A549 (cell line): ENCODE measurements around the gene CDC42EP4. TPM values are rescaled to one million over a fixed set of nuclear protein-coding genes. Genes with fewer than 3 reads are reported as not detected.

Source experiments
- ATAC-seq, 2 experiments: fragments of 200-7000 bp in 1 of 2; fragments of >200 bp in 1 of 2; cut with Nextera tagmentation in 1 of 2; cut with Tn5 transposase in 1 of 2; 3 replicates each; pipeline versions ENCODE4 v1.8.0 to v1.9.1; 2018 to 2020; ENCODE audit warnings: mild to moderate bottlenecking in 1 of 2, moderate library complexity in 1 of 2
- CTCF ChIA-PET: fragments of 300-600 bp; sonication (Branson Sonifier 250); formaldehyde crosslinking; extraction: SDS; loops from one replicate; lab custom pipeline; 2021; ENCODE audit warnings: antibody characterized with exemption, inconsistent platforms; lab: Yijun Ruan, JAX
- POLR2A ChIA-PET: fragments of 350-600 bp; formaldehyde crosslinking; extraction: SDS; loops from one replicate; lab custom pipeline; 2021; ENCODE audit warnings: antibody characterized with exemption, inconsistent platforms; lab: Yijun Ruan, JAX
- DNase-seq, 2 experiments: peaks; one replicate each; pipeline versions ENCODE4 v3.0.0 to v3.0.0-alpha.2; 2011 to 2016; ENCODE audit warnings: low read depth in 1 of 2, low spot score in 1 of 2
- FAIRE-seq: peaks from 2 replicates; lab custom pipeline; 2011; peaks lifted over from hg19 to GRCh38; lab: Jason Lieb, UNC
- H3K27ac ChIP-seq, 2 experiments: fragments of >200 bp; sonication (Bioruptor Twin); formaldehyde crosslinking; 3 replicates each; pipeline ENCODE4 v1.5.1; 2016 to 2017
- H3K4me1 ChIP-seq: fragments of >200 bp; sonication (Bioruptor Twin); formaldehyde crosslinking; 3 replicates; pipeline ENCODE4 v1.6.1; 2016
- H3K4me2 ChIP-seq: fragments of >200 bp; sonication (Bioruptor Twin); formaldehyde crosslinking; 3 replicates; pipeline ENCODE4 v1.6.1; 2016
- H3K4me3 ChIP-seq: fragments of >200 bp; sonication (Bioruptor Twin); formaldehyde crosslinking; 3 replicates; pipeline ENCODE4 v1.5.1; 2016
- H3K9me3 ChIP-seq: fragments of >200 bp; sonication (Bioruptor Twin); formaldehyde crosslinking; 3 replicates; pipeline ENCODE4 v1.6.1; 2016
- CBX8 ChIP-seq: fragments of 200-600 bp; sonication (generic); IDR thresholded peaks from 2 replicates; pipeline ENCODE4 v1.6.1; 2016
- FOSB ChIP-seq: fragments of 250-450 bp; sonication (Bioruptor Pico); IDR thresholded peaks from 2 replicates; pipeline ENCODE4 v1.5.0; 2020; ENCODE audit warnings: mild to moderate bottlenecking, moderate library complexity
- FOSL2 ChIP-seq, 2 experiments: fragments of 450-650 bp in 1 of 2; fragments of >200 bp in 1 of 2; sonication (Bioruptor Twin) in 1 of 2; formaldehyde crosslinking; IDR thresholded peaks; 2 replicates each; pipeline versions ENCODE4 v1.5.0 to v1.6.1; 2016 to 2020; ENCODE audit warnings: mild to moderate bottlenecking in 1 of 2, moderate library complexity in 1 of 2
- GATA3 ChIP-seq: IDR thresholded peaks from 2 replicates; pipeline ENCODE4 v1.6.1; 2012; ENCODE audit warnings: borderline replicate concordance
- HOXA7 ChIP-seq: fragments of 250-450 bp; sonication (Bioruptor Pico); IDR thresholded peaks from 2 replicates; pipeline ENCODE4 v1.5.0; 2020; ENCODE audit warnings: mild to moderate bottlenecking, moderate library complexity
- HOXB5 ChIP-seq: fragments of 250-450 bp; sonication (Bioruptor Pico); IDR thresholded peaks from 2 replicates; pipeline ENCODE4 v1.5.0; 2020; ENCODE audit warnings: mild to moderate bottlenecking, moderate library complexity
- JUNB ChIP-seq: fragments of >200 bp; sonication (Bioruptor Twin); formaldehyde crosslinking; IDR thresholded peaks from 2 replicates; pipeline ENCODE4 v1.6.1; 2016
- MYC ChIP-seq: IDR thresholded peaks from 2 replicates; pipeline ENCODE4 v1.6.1; 2012; ENCODE audit warnings: mild to moderate bottlenecking, inconsistent platforms, low read length, improper control_type of control experiment, borderline replicate concordance
- NPAS2 ChIP-seq: fragments of 250-450 bp; sonication (Bioruptor Pico); IDR thresholded peaks from 2 replicates; pipeline ENCODE4 v1.8.0; 2022; ENCODE audit warnings: mild to moderate bottlenecking, moderate library complexity, borderline replicate concordance
- NR3C1 ChIP-seq: fragments of >200 bp; sonication (Bioruptor Twin); formaldehyde crosslinking; IDR thresholded peaks from 3 replicates; pipeline ENCODE4 v1.6.1; 2017
- POLR2AphosphoS2 ChIP-seq: conservative IDR thresholded peaks from 2 replicates; pipeline ENCODE4 v1.6.1; 2012; ENCODE audit warnings: low read length, improper control_type of control experiment, inconsistent platforms
- SMC3 ChIP-seq: fragments of >200 bp; sonication (Bioruptor Twin); formaldehyde crosslinking; IDR thresholded peaks from 3 replicates; pipeline ENCODE4 v1.6.1; 2018; ENCODE audit warnings: inconsistent platforms
- TFCP2L1 ChIP-seq: fragments of 250-450 bp; sonication (Bioruptor Pico); IDR thresholded peaks from 2 replicates; pipeline ENCODE4 v1.5.0; 2021; ENCODE audit warnings: mild to moderate bottlenecking
- ZFP36 ChIP-seq: fragments of 450-650 bp; IDR thresholded peaks from 2 replicates; pipeline ENCODE4 v1.6.1; 2014; ENCODE audit warnings: borderline replicate concordance; ENCODE audit not compliant: partially characterized antibody
- ZSCAN20 ChIP-seq: fragments of 250-450 bp; sonication (Bioruptor Pico); IDR thresholded peaks from 2 replicates; pipeline ENCODE4 v1.8.0; 2022; ENCODE audit warnings: mild to moderate bottlenecking, moderate library complexity
- WGBS: methylation state at CpG from one replicate; pipeline ENCODE4 v1.1.6; 2017; ENCODE audit errors: missing lambda C conversion rate; 5-methylcytosine and 5-hydroxymethylcytosine counted together
- polyA plus RNA-seq, 4 experiments: library from polyadenylated mRNA; depleted of rRNA in 3 of 4; stranded (reverse); fragments of >200 nt; fragmentation: RNase III in 1 of 4; extraction: RNeasy Plus Mini Kit Qiagen cat#74134 plus additional on column Dnase treatment in 1 of 4; gene quantifications; 2 replicates in 3 of 4; 3 replicates in 1 of 4; pipeline ENCODE4 v1.2.3, GENCODE V29; 2011 to 2017
- TF ChIP-seq, protein P1 (sequence below): IDR thresholded peaks from 2 replicates; pipeline ENCODE4 v1.6.1; 2012
- TF ChIP-seq, protein P2 (sequence below): fragments of >200 bp; sonication (Bioruptor Twin); formaldehyde crosslinking; IDR thresholded peaks from 3 replicates; pipeline ENCODE4 v1.6.1; 2016
- TF ChIP-seq, protein P3 (sequence below): fragments of 450-650 bp; IDR thresholded peaks from 2 replicates; pipeline ENCODE4 v1.6.1; 2014; ENCODE audit warnings: antibody characterized with exemption
- TF ChIP-seq, protein P4 (sequence below): fragments of 150-350 bp; IDR thresholded peaks from 2 replicates; pipeline ENCODE4 v1.6.1; 2014; ENCODE audit warnings: low read depth, mild to moderate bottlenecking, low read length
- TF ChIP-seq, protein P5 (sequence below): IDR thresholded peaks from 2 replicates; pipeline ENCODE4 v1.6.1; 2012; ENCODE audit warnings: low read depth, borderline replicate concordance
- TF ChIP-seq, protein P6 (sequence below): fragments of 200-600 bp; sonication (generic); IDR thresholded peaks from 2 replicates; pipeline ENCODE4 v1.6.1; 2016; ENCODE audit warnings: antibody characterized with exemption, mild to moderate bottlenecking, moderate library complexity
- TF ChIP-seq, protein P7 (sequence below): fragments of 250-450 bp; sonication (Bioruptor Pico); IDR thresholded peaks from 2 replicates; pipeline ENCODE4 v1.5.0; 2020; ENCODE audit warnings: low read depth, mild to moderate bottlenecking, moderate library complexity

The CDC42EP4 gene
- polyA plus RNA-seq, 2 of the 4 experiments (the other 2 are of a cell fraction): 33.8 to 65.7 TPM

DNA sequence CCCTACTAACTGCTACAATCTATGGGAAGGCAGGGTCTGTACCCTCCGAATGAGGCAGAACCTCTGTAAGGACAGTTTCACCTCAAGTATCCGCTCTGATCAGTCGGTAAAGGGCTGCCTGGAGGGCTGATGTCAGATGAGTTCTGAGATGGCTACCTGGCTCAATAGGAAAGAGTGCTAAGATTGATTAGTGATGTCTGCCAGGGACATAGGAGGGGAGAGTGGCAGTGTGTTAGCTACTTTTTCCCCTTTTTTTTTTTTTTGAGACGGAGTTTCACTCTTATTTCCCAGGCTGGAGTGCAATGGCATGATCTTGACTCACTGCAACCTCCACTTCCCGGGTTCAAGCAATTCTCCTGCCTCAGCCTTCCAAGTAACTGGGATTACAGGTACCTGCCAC is 39.1 kb upstream of the CDC42EP4 start (continued):
- TF ChIP-seq ZFP36: no peak
- TF ChIP-seq CBX8: no peak
- TF ChIP-seq NPAS2: no peak
- TF ChIP-seq, protein P1, sequence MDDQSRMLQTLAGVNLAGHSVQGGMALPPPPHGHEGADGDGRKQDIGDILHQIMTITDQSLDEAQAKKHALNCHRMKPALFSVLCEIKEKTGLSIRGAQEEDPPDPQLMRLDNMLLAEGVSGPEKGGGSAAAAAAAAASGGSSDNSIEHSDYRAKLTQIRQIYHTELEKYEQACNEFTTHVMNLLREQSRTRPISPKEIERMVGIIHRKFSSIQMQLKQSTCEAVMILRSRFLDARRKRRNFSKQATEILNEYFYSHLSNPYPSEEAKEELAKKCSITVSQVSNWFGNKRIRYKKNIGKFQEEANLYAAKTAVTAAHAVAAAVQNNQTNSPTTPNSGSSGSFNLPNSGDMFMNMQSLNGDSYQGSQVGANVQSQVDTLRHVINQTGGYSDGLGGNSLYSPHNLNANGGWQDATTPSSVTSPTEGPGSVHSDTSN: no peak
- no peak for TF ChIP-seq FOSB (CRISPR knock-in tag)

DNA sequence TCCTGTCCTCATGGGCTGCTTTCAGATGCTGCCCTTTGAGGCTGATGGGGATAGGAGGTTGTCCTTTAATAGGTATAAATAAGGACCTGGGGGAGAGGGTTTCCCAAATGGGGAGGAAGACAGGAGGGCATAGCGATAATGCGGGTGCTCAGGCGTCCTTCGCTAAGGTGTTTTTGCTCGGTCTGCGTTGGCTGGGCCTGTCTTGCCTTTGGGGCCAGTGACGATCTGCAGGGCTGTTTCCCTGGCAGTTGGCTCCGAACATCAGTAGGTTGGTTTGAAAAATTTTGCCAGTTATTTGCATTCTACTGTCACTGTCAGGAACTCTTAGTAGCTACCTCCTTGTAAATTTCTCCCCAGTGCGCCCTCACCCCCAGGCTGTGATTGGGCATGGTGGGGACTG is 37.8 kb upstream of the CDC42EP4 start:
- Histone ChIP-seq H3K27ac (peak overlapping the region in 1 of 2 experiments; percentile 52; a peak in 2 of 6 replicates), H3K4me2 (no peak overlapping the region), H3K9me3 (no peaks in the 10 kb centered on the region), H3K4me3 (no peak overlapping the region), H3K4me1 (no peaks in the 10 kb centered on the region)
- POLR2A ChIA-PET: interaction anchor here (0.9 kb wide), 1 partner anchor 40 kb away, joined by 3 read pairs; no protein-coding TSS in a partner anchor
- WGBS: 89% methylated on average over 9 of the region's 9 CpGs
- TF ChIP-seq, protein P2, sequence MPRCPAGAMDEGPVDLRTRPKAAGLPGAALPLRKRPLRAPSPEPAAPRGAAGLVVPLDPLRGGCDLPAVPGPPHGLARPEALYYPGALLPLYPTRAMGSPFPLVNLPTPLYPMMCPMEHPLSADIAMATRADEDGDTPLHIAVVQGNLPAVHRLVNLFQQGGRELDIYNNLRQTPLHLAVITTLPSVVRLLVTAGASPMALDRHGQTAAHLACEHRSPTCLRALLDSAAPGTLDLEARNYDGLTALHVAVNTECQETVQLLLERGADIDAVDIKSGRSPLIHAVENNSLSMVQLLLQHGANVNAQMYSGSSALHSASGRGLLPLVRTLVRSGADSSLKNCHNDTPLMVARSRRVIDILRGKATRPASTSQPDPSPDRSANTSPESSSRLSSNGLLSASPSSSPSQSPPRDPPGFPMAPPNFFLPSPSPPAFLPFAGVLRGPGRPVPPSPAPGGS: no peak
- TF ChIP-seq CBX8 (no peak), HOXB5 (CRISPR knock-in tag) (no peak), GATA3 (no peak), POLR2AphosphoS2 (no peak), TFCP2L1 (CRISPR knock-in tag) (no peak), JUNB (no peak), MYC (no peak), ZSCAN20 (CRISPR knock-in tag) (no peak), SMC3 (no peak), NR3C1 (no peak), FOSL2 (IDR thresholded peaks at IDR 0.05) (no peak), FOSL2 (CRISPR knock-in tag; IDR thresholded peaks at IDR 0.05) (no peak), HOXA7 (CRISPR knock-in tag) (no peak)
- TF ChIP-seq, protein P3, sequence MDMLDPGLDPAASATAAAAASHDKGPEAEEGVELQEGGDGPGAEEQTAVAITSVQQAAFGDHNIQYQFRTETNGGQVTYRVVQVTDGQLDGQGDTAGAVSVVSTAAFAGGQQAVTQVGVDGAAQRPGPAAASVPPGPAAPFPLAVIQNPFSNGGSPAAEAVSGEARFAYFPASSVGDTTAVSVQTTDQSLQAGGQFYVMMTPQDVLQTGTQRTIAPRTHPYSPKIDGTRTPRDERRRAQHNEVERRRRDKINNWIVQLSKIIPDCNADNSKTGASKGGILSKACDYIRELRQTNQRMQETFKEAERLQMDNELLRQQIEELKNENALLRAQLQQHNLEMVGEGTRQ: no peak
- TF ChIP-seq, protein P4, sequence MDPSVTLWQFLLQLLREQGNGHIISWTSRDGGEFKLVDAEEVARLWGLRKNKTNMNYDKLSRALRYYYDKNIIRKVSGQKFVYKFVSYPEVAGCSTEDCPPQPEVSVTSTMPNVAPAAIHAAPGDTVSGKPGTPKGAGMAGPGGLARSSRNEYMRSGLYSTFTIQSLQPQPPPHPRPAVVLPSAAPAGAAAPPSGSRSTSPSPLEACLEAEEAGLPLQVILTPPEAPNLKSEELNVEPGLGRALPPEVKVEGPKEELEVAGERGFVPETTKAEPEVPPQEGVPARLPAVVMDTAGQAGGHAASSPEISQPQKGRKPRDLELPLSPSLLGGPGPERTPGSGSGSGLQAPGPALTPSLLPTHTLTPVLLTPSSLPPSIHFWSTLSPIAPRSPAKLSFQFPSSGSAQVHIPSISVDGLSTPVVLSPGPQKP: no peak
- TF ChIP-seq, protein P5, sequence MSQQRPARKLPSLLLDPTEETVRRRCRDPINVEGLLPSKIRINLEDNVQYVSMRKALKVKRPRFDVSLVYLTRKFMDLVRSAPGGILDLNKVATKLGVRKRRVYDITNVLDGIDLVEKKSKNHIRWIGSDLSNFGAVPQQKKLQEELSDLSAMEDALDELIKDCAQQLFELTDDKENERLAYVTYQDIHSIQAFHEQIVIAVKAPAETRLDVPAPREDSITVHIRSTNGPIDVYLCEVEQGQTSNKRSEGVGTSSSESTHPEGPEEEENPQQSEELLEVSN: no peak
- TF ChIP-seq, protein P6, sequence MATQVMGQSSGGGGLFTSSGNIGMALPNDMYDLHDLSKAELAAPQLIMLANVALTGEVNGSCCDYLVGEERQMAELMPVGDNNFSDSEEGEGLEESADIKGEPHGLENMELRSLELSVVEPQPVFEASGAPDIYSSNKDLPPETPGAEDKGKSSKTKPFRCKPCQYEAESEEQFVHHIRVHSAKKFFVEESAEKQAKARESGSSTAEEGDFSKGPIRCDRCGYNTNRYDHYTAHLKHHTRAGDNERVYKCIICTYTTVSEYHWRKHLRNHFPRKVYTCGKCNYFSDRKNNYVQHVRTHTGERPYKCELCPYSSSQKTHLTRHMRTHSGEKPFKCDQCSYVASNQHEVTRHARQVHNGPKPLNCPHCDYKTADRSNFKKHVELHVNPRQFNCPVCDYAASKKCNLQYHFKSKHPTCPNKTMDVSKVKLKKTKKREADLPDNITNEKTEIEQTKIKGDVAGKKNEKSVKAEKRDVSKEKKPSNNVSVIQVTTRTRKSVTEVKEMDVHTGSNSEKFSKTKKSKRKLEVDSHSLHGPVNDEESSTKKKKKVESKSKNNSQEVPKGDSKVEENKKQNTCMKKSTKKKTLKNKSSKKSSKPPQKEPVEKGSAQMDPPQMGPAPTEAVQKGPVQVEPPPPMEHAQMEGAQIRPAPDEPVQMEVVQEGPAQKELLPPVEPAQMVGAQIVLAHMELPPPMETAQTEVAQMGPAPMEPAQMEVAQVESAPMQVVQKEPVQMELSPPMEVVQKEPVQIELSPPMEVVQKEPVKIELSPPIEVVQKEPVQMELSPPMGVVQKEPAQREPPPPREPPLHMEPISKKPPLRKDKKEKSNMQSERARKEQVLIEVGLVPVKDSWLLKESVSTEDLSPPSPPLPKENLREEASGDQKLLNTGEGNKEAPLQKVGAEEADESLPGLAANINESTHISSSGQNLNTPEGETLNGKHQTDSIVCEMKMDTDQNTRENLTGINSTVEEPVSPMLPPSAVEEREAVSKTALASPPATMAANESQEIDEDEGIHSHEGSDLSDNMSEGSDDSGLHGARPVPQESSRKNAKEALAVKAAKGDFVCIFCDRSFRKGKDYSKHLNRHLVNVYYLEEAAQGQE: no peak
- TF ChIP-seq, protein P7, sequence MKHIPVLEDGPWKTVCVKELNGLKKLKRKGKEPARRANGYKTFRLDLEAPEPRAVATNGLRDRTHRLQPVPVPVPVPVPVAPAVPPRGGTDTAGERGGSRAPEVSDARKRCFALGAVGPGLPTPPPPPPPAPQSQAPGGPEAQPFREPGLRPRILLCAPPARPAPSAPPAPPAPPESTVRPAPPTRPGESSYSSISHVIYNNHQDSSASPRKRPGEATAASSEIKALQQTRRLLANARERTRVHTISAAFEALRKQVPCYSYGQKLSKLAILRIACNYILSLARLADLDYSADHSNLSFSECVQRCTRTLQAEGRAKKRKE (CRISPR knock-in tag): no peak
- ATAC-seq: no peak; a peak in 2 of 6 replicates
- no peak for DNase-seq
- no peak for FAIRE-seq
- CTCF ChIA-PET: interaction anchor here (0.6 to 2.1 kb wide), 7 partner anchors 20 to 625 kb away, joined by 3 to 8 read pairs (median 4); partner anchors contain the start of gene CDC42EP4
